Ramos (cell line): ENCODE measurements around the gene REG3A.

Source experiments
- in situ Hi-C: fragments of 300-500 bp; cut with MboI; formaldehyde crosslinking; loops from one replicate; pipeline ENCODE4 v1.14.3; 2022; ENCODE audit warnings: low sequenced_read_pairs; ENCODE audit not compliant: unreplicated experiment

Gene REG3A

DNA sequence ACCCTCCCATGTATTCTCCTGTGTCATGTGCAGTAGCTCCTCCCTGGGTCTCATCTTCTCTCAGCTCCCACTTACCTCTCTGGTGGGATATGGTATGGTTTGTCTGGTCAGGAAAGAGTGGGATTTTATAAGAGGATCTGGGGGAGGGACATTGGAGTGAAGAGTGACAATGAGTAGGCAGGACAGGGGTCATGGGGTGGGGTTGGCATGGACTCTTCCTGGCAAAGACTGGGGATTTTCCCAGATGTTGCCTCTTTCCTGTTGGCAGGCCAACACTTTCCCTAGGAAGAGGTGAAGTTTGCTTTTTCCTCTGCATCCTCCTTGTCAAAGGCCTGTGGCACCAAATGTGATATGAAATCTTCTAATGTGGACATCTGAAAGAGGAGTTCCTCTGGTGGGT, at the start of gene REG3A:
Gene REG3A, minus strand, starts transcription at position 101 of the 400 bp plus-strand sequence. CDS start 348 bp downstream, outside the sequence.
- in situ Hi-C loops: no loop called here

GRCh38 chr2:79200762-79201161, 41.2 kb upstream of the REG3A start:
- in situ Hi-C loops: no loop called here

GRCh38 chr2:79191816-79192215, 32.3 kb upstream of the REG3A start:
- in situ Hi-C loops: no loop called here

- in situ Hi-C loops: no loop called here
Measured at GRCh38 chr2:79191081-79191480, 31.5 kb upstream of the REG3A start.

- in situ Hi-C loops: no loop called here
Measured at GRCh38 chr2:79189465-79189864, 29.9 kb upstream of the REG3A start.

GRCh38 chr2:79181617-79182016, 22.1 kb upstream of the REG3A start:
- in situ Hi-C loops: no loop called here

DNA sequence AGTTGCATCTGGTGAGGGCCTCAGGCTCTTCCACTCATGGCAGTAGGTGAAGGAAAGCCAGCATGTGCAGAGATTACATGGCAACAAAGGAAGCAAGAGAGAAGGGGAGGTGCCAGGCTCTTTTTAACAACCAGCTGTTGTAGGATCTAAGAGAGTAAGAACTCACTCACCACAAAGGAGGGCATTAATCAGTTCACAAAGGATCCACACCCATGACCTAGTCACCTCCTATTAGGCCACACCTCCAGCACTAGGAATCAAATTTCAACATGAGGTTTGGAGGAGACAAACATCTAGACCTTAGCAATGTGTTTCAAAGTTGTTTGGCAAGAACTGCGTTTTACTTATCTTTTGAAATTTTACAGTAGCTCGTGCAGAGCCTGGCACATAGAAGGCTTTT, 20.5 kb upstream of the REG3A start:
- in situ Hi-C loops: no loop called here

GRCh38 chr2:79179036-79179435, 19.5 kb upstream of the REG3A start:
- in situ Hi-C loops: no loop called here

GRCh38 chr2:79178076-79178674, 18.6 kb upstream of the REG3A start:
- in situ Hi-C loops: no loop called here

- in situ Hi-C loops: no loop called here
Measured at GRCh38 chr2:79171348-79171958, 11.9 kb upstream of the REG3A start.

GRCh38 chr2:79162801-79163200, 3.2 kb upstream of the REG3A start:
- in situ Hi-C loops: no loop called here

DNA sequence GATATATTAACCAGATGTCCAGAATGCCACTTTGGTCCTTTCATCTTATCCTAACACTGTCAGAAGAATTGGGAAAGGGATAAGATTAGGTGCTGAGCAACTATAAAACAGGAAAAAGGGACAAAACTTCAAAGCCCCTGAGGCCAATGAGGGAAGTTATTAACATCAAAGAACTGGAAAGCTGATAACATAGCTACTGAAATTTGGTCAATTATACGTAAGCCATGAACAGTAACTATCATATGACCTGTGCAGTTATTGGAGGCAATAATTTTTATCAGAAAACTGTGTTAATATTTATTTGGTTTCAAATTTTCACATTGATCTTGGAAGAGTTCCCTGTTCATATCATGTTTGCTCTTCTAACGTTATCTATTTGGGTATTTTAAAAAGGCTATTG, 2.6 kb upstream of the REG3A start:
- in situ Hi-C loops: no loop called here

GRCh38 chr2:79159030-79159429, 523 bp downstream of the REG3A start:
- in situ Hi-C loops: no loop called here

- in situ Hi-C loops: no loop called here
Measured at GRCh38 chr2:79155826-79156476, 3.6 kb downstream of the REG3A start.

GRCh38 chr2:79139423-79139822, 20.1 kb downstream of the REG3A start:
- in situ Hi-C loops: no loop called here

DNA sequence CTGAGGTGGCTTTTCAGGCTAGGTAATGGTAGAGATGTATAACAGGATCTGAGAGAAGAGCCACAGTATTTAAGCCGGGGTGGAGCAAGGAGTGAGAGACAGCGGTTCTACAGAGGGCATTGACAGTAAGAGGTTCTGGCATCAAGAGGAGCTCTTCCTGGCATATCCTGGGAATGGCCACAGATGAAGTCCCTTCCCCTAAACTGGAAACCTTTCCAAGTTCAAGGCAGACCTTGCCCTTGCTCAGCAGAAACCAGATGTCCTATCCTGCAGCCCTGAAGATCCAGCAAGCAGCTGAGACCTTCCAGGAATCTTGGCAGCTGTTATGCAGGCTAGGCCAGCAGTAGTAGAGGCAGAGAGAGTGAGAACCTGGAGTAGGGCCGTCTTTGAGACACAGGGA, 21.2 kb downstream of the REG3A start:
- in situ Hi-C loops: no loop called here

- in situ Hi-C loops: no loop called here
Measured at GRCh38 chr2:79131687-79132086, 27.9 kb downstream of the REG3A start.

- in situ Hi-C loops: no loop called here
Measured at GRCh38 chr2:79129804-79130203, 29.7 kb downstream of the REG3A start.

GRCh38 chr2:79129260-79129659, 30.3 kb downstream of the REG3A start:
- in situ Hi-C loops: no loop called here

DNA sequence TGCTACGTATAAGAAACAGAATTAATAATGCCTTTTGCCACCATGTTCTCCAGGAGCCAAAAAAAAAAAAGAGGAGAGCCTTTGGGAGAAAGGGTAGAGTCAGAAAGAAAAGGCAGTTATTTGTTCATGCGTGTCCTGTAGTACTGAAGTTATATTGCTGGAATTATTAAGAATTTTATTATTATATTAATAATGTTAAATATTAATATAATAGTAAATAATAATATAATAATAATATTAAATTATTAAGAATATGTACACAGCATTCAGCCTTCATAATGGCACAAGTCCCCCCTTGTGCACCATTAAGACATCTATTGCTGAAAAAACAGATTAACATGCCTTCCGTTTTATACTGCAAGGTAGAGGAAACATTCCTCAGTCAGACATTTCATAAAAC, 31.1 kb downstream of the REG3A start:
- in situ Hi-C loops: no loop called here

GRCh38 chr2:79125721-79125985, 33.9 kb downstream of the REG3A start:
- in situ Hi-C loops: no loop called here
